MCF 10A (cell line): ENCODE results near the gene RPS6KA1. TPM values are rescaled to one million over a fixed set of nuclear protein-coding genes. Genes with fewer than 3 reads are reported as not detected.

Experiments
- BruUV-seq: library from RNA; stranded (reverse); fragments of 400-500 nt; replicated peaks from 2 replicates; lab custom pipeline; 2021; lab: Mats Ljungman, UMichigan
- CTCF ChIA-PET: fragments of 300-600 bp; sonication (Branson Sonifier 250); formaldehyde crosslinking; extraction: SDS; loops from one replicate; lab custom pipeline; 2021; ENCODE audit warnings: antibody characterized with exemption, inconsistent platforms; lab: Yijun Ruan, JAX
- POLR2A ChIA-PET: fragments of 300-600, 350-650 bp; sonication (Branson Sonifier 250); formaldehyde crosslinking; extraction: SDS; loops from one replicate; lab custom pipeline; 2020; ENCODE audit warnings: antibody characterized with exemption, inconsistent platforms; lab: Yijun Ruan, JAX
- DNase-seq: peaks from one replicate; pipeline ENCODE4 v3.0.0-alpha.2; 2018; ENCODE audit not compliant: unreplicated experiment
- H3K27ac Mint-ChIP-seq: one replicate; pipeline ENCODE4 v1.8.0; 2022; ENCODE audit warnings: mild to moderate bottlenecking, low read depth, mixed read lengths; ENCODE audit not compliant: unreplicated experiment
- H3K27me3 Mint-ChIP-seq: one replicate; pipeline ENCODE4 v1.8.0; 2022; ENCODE audit warnings: mixed read lengths; ENCODE audit not compliant: insufficient read depth, unreplicated experiment
- H3K36me3 Mint-ChIP-seq: one replicate; pipeline ENCODE4 v1.8.0; 2022; ENCODE audit warnings: mild to moderate bottlenecking, moderate library complexity, mixed read lengths; ENCODE audit not compliant: insufficient read depth, unreplicated experiment
- H3K4me1 Mint-ChIP-seq: one replicate; pipeline ENCODE4 v1.8.0; 2022; ENCODE audit warnings: mixed read lengths; ENCODE audit not compliant: insufficient read depth, unreplicated experiment
- H3K4me3 Mint-ChIP-seq: one replicate; pipeline ENCODE4 v1.8.0; 2022; ENCODE audit warnings: mild to moderate bottlenecking, moderate library complexity, mixed read lengths; ENCODE audit not compliant: unreplicated experiment
- H3K9me3 Mint-ChIP-seq: one replicate; pipeline ENCODE4 v1.8.0; 2022; ENCODE audit warnings: mixed read lengths; ENCODE audit not compliant: unreplicated experiment
- intact Hi-C: fragments of 100-400 bp; cut with micrococcal nuclease; formaldehyde crosslinking; loops from 2 replicates; pipeline ENCODE4 v1.14.1; 2022
- total RNA-seq: library from RNA; stranded (reverse); gene quantifications from 2 replicates; pipeline ENCODE4 v1.2.3, GENCODE V29; 2022
- TF ChIP-seq, protein P1 (sequence below): fragments of 200-600 bp; IDR thresholded peaks from one replicate; pipeline ENCODE4 v1.8.0; 2022; ENCODE audit warnings: antibody characterized with exemption, mild to moderate bottlenecking; ENCODE audit not compliant: unreplicated experiment

The RPS6KA1 gene
- total RNA-seq, 1 experiment from 2014 or later: 43.9 TPM

DNA sequence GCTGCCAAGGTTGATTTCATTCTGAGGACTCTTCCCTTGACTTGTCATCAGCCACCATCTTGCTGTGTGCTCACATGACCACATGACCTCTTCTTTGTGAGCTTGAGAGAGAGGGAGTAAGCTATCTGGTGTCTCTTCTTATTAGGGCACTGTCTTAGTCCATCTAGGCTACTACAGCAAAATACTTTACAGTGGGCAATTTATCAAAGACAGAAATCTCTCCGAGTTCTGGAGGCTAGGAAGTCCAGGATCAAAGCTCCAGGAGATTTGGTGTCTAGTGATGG, 11.9 kb upstream of the RPS6KA1 start:
- CTCF ChIA-PET: interaction anchor here (0.6 to 1.1 kb wide), 4 partner anchors 9 to 20 kb away, joined by 3 read pairs; no protein-coding TSS in a partner anchor
- H3K27me3 Mint-ChIP-seq: no peaks in the 10 kb centered on the region
- H3K4me1 Mint-ChIP-seq: peaks cover 8% of the 10 kb centered on the region
- no peak for DNase-seq
- no peaks in the 10 kb centered on the region for H3K9me3 Mint-ChIP-seq
- no peak overlapping the region for H3K4me3 Mint-ChIP-seq
- POLR2A ChIA-PET: interaction anchor here (1.4 to 2.4 kb wide), 3 partner anchors 10 to 17 kb away, joined by 4 to 10 read pairs (median 8); no protein-coding TSS in a partner anchor
- BruUV-seq: no TSS peak
- H3K36me3 Mint-ChIP-seq: no peaks in the 10 kb centered on the region
- intact Hi-C loops: no loop called here
- H3K27ac Mint-ChIP-seq: no peak overlapping the region
- TF ChIP-seq, protein P1, sequence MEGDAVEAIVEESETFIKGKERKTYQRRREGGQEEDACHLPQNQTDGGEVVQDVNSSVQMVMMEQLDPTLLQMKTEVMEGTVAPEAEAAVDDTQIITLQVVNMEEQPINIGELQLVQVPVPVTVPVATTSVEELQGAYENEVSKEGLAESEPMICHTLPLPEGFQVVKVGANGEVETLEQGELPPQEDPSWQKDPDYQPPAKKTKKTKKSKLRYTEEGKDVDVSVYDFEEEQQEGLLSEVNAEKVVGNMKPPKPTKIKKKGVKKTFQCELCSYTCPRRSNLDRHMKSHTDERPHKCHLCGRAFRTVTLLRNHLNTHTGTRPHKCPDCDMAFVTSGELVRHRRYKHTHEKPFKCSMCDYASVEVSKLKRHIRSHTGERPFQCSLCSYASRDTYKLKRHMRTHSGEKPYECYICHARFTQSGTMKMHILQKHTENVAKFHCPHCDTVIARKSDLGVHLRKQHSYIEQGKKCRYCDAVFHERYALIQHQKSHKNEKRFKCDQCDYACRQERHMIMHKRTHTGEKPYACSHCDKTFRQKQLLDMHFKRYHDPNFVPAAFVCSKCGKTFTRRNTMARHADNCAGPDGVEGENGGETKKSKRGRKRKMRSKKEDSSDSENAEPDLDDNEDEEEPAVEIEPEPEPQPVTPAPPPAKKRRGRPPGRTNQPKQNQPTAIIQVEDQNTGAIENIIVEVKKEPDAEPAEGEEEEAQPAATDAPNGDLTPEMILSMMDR: no peak

DNA sequence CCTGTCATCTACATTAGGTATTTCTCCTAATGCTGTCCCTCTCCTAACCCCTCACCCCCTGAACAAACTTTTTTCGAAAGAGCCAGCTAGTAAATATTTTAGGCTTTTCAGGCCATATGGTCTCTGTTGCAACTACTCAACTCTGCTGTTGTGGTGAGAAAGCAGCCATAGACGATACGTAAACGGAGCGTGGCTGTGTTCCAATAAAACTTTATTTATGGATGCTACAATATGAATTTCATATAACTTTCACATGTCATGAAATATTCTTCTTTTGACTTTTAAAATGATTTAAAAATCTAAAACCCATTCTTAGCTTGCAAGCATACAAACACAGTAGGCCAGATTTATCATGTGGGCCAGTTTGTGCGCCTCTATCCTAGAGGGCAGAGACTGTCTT, 11.2 kb upstream of the RPS6KA1 start:
- POLR2A ChIA-PET: interaction anchor here (1.4 to 2.4 kb wide), 3 partner anchors 9 to 18 kb away, joined by 4 to 10 read pairs (median 8); no protein-coding TSS in a partner anchor
- intact Hi-C loops: no loop called here
- Mint-ChIP-seq H3K9me3 (no peaks in the 10 kb centered on the region), H3K36me3 (no peaks in the 10 kb centered on the region), H3K27ac (no peak overlapping the region), H3K4me1 (peaks cover 8% of the 10 kb centered on the region), H3K27me3 (no peaks in the 10 kb centered on the region), H3K4me3 (no peak overlapping the region)
- TF ChIP-seq, protein P1: no peak
- no peak for DNase-seq
- BruUV-seq: no TSS peak
- CTCF ChIA-PET: interaction anchor here (0.6 to 1.1 kb wide), 2 partner anchors 9 to 14 kb away, joined by 3 read pairs; no protein-coding TSS in a partner anchor

DNA sequence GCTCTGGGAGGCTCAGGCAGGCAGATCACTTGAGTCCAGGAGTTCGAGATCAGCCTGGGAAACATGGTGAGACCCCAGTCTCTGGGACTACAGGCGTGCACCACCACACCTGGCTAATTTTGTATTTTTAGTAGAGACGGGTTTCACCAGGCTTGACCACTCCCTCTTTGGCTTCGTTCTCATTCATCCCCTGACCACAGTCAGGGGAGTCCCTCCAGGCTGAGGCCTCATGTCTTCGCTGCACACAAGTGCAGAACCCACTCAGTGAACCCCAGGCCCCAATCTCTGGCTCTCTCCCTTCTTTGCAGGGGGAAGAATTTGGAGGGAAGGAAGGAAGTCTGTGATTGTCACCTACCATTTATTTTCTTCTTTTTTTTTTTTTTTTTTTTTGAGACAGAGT, 9.2 kb upstream of the RPS6KA1 start:
- BruUV-seq: no TSS peak
- no peak overlapping the region for H3K4me3 Mint-ChIP-seq
- H3K27me3 Mint-ChIP-seq: no peaks in the 10 kb centered on the region
- intact Hi-C loops: no loop called here
- ChIA-PET CTCF (no interaction called here), POLR2A (interaction anchor here (1.1 kb wide), 1 partner anchor 19 kb away, joined by 4 read pairs; no protein-coding TSS in a partner anchor)
- peaks cover 20% of the 10 kb centered on the region for H3K4me1 Mint-ChIP-seq
- H3K9me3 Mint-ChIP-seq: no peaks in the 10 kb centered on the region
- no peak for DNase-seq
- H3K27ac Mint-ChIP-seq: no peak overlapping the region
- no peaks in the 10 kb centered on the region for H3K36me3 Mint-ChIP-seq
- TF ChIP-seq, protein P1: no peak

DNA sequence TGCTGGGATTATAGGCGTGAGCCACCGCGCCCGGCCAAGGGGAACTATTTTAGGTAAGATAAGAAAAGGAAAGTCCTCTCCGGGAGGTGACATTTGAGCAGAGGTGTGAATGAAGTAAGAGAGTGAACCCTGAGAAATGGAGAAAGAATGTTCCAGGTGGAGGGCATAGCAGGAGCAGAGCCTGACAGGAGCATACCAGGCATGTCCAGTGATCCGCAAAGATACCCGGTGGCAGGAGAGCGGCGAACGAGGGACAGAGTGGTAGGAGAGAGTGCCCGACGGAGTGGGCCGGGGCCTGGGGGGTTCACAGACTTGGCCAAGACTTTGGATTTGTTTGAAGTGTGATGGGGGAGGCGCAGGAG, 7.9 kb upstream of the RPS6KA1 start:
- Mint-ChIP-seq H3K27me3 (no peaks in the 10 kb centered on the region), H3K9me3 (no peaks in the 10 kb centered on the region), H3K4me1 (peaks cover 20% of the 10 kb centered on the region), H3K27ac (no peak overlapping the region), H3K36me3 (no peaks in the 10 kb centered on the region), H3K4me3 (no peak overlapping the region)
- CTCF ChIA-PET: interaction anchor here (0.6 to 1.3 kb wide), 2 partner anchors 17 to 1036 kb away, joined by 3 read pairs; no protein-coding TSS in a partner anchor
- BruUV-seq: no TSS peak
- TF ChIP-seq, protein P1: no peak
- intact Hi-C loops: no loop called here
- POLR2A ChIA-PET: interaction anchor here (0.7 to 1.4 kb wide), 3 partner anchors 10 to 22 kb away, joined by 3 to 4 read pairs (median 4); no protein-coding TSS in a partner anchor
- no peak for DNase-seq
